Rectal smooth muscle tissue (tissue), 1 donor: ENCODE results near the gene HP.

Experiments used
- H3K27ac ChIP-seq: one replicate; pipeline ENCODE4 v1.7.0; 2013; ENCODE audit warnings: low read depth, low read length, inconsistent platforms
- H3K27me3 ChIP-seq: one replicate; pipeline ENCODE4 v1.7.0; 2013; ENCODE audit warnings: low read length; ENCODE audit not compliant: control insufficient read depth, insufficient read depth
- H3K36me3 ChIP-seq: one replicate; pipeline ENCODE4 v1.7.0; 2013; ENCODE audit warnings: low read length; ENCODE audit not compliant: control insufficient read depth, insufficient read depth
- H3K4me1 ChIP-seq: one replicate; pipeline ENCODE4 v1.7.0; 2013; ENCODE audit warnings: low read length; ENCODE audit not compliant: control insufficient read depth, insufficient read depth
- H3K4me3 ChIP-seq: one replicate; pipeline ENCODE4 v1.7.0; 2013; ENCODE audit warnings: low read length
- H3K9ac ChIP-seq: one replicate; pipeline ENCODE4 v1.7.0; 2013; ENCODE audit warnings: low read length

HP gene

DNA sequence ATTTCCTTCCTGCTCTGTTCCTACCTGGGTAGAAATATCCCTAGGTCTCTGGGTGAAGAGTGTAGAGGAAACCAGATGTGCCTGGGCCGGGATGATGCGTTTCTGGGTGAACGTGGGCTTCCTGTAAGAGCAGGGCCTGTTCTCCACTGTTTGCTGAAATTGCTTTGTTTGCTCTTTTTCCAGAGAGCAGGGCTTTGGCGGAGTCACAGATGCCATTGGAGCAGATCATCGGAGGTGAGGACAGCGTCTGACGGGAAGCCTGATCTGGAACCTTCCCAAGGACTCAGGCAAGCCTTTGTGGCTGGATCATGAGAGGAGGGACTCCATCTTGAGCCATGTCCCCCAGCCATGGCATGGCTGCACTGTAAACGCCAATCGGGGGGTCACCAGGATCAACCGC, 30.3 kb upstream of the HP start:
- no peak overlapping the region for H3K9ac ChIP-seq
- H3K4me3 ChIP-seq: no peak overlapping the region
- H3K4me1 ChIP-seq: no peaks in the 10 kb centered on the region
- no peaks in the 10 kb centered on the region for H3K27me3 ChIP-seq
- H3K36me3 ChIP-seq: peaks cover 13% of the 10 kb centered on the region
- no peak overlapping the region for H3K27ac ChIP-seq

DNA sequence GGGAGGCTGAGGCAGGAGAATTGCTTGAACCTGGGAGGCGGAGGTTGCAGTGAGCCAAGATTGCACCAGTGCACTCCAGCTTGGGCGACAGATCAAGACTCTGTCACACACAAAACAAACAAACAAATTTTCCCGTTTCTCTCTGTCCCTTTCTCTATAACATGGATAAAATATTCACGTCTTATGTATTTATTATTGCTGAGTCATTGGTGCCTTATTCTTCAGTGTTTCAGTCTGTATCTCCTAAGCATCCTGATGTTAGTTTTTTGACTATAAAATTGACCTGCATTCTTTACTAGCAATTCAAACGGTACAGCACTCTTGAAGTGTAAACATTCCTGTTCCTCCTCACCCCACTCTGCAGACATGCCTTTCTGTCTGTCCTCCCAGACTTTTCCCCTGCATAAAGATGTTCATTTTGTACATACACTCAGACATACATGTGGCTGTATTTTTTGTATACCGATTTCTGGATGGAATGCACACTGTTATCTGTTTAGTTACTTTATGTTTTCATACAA, 29.4 kb upstream of the HP start:
- Histone ChIP-seq H3K9ac (no peak overlapping the region), H3K4me3 (no peak overlapping the region), H3K4me1 (no peaks in the 10 kb centered on the region), H3K27ac (no peak overlapping the region), H3K36me3 (peaks cover 13% of the 10 kb centered on the region), H3K27me3 (no peaks in the 10 kb centered on the region)

DNA sequence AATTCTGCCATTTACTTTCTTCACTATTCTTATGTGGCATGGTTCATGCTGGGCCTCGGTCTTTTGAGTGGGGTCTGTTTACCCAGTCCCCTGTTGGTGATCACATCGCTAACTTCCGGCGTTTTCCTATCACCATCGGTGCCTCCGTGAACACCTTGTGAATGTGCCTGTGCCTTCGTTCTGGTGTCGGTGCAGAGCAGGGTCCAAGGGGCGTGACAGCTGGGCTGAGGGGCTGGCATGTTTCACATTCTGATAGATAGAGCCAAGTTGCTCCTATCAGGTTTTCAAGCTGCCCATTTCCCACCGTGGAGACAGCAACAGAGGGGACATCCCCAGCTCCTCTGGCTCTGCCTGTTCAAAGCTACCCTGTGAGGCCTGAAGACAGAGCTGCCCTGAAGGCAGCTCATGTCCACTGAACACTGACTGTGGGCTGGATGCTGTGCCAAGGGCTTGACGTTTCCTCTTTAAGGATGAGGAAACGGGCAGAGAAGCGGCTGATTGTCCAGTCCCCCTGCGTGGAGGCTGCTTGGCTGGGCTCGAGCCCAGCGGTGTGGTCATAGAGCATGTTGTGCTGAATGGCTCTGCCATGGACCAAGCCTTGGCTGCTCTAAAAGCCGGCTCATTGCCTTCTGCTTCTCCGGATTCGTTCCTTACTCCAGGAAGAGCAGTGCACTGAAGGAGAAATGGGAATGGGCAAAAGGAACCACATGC, 28.7 kb upstream of the HP start:
- peaks cover 13% of the 10 kb centered on the region for H3K36me3 ChIP-seq

DNA sequence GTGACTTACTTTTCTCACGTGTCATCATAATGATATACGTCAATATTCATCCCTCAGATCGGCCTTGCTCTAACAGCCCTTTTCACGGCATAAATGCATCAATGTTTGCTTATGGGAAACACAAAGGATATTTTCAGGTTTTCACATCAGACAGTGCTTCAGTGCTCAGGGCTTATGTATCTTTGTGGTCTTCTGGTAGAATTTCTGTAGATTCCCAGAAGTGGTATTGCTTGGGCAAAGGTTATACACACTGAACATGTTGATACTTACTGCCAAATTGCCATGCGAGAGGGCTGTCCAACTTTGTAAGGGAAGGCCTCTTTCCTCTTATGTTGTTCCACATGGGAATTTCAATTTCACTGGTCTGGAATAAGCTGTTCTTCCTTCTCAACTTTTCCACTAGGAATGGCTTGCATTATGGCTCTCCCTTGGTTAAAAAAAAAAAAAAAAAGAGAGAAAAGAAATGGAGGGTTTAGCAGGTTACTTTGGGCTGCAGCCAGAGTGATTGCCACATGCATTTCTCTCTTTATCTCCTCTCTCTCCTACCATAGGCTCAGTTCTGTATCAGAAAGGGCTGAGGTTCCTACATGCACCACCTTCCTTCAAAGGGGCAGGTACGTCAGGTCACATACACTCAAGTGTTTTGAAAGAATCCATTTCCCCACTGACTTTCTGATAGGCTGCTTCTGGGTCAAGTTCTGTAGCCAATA, 26.5 kb upstream of the HP start:
- Histone ChIP-seq H3K9ac (no peak overlapping the region), H3K27me3 (no peaks in the 10 kb centered on the region), H3K27ac (no peak overlapping the region), H3K4me3 (no peak overlapping the region), H3K4me1 (no peaks in the 10 kb centered on the region), H3K36me3 (peaks cover 11% of the 10 kb centered on the region)

More for the DNA sequence above, 28.7 kb upstream of the HP start:
- H3K4me3 ChIP-seq: no peak overlapping the region
- H3K27me3 ChIP-seq: no peaks in the 10 kb centered on the region
- no peak overlapping the region for H3K27ac ChIP-seq
- no peak overlapping the region for H3K9ac ChIP-seq
- H3K4me1 ChIP-seq: no peaks in the 10 kb centered on the region

DNA sequence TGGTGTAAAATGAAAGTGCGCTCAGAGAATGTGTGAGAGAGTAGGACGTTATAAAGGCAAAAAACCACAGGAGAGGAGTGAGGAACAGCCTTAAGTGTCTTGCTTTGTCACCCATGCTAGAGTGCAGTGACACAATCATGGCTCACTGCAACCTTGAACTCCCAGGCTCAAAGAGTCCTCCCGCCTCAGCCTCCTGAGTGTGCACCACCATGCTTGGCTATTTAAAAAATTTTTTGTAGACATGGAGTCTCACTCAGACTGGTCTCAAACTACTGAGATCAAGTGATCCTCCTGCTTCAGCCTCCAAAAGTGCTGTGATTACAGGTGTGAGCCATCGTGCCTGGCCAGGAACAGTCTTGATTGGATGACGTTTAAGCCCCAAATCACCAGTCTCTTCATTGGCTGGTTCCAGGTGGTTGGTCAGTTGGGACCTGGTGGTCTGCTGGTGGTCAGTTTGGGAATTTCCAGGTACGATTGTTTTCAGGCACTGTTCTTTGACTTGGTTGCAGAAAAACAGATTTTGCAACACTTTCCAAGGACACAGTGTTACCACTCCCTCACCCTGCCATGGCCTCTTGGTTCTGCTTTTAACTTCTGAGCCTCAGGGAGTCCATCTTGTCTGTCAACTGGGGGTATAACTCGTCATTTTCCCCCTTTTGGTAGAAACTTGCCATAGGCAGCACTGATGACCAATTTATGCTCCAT, 24.6 kb upstream of the HP start:
- H3K27me3 ChIP-seq: no peaks in the 10 kb centered on the region
- no peak overlapping the region for H3K9ac ChIP-seq
- H3K27ac ChIP-seq: no peak overlapping the region
- H3K4me3 ChIP-seq: no peak overlapping the region
- peaks cover 4% of the 10 kb centered on the region for H3K36me3 ChIP-seq
- H3K4me1 ChIP-seq: no peaks in the 10 kb centered on the region

DNA sequence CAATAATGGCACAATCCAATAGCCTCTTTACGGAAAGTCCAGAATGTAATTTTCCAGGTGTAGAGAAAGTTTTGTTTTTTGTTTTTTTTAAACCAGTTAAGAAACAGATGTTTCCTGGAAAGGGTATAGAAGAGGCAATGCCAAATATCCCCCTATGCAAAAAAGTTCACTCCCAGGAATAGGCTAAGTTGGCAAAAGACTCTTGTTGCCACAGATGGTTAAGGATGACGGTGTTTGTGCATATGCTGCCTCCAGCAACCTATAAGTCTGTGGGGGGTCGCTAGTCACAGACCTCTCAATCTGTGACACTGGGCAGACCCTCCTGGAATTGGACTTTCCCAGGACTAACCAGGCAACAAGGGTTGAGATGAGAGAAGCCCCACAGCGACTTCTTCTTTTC, 20.9 kb upstream of the HP start:
- no peak overlapping the region for H3K4me3 ChIP-seq

DNA sequence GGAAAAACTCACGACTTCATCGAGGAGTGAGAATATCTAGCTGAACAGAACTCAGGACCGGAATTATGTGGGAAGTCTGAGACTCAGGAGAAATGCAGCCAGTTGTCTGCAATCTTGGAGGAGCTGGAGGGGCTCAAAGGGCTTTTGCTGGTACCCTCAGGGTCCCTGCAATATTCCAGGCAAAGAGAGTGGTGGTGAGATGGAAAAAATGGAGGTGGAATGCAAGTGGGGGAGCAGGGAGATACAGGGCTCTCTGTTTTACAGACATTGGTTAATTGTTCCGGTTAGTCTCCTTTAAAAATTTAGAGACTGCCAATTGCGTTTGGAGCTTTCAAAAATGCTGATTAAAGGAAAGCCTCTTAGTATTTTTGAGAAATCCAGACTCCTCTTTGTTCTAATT, 18.2 kb upstream of the HP start:
- no peak overlapping the region for H3K27ac ChIP-seq
- no peaks in the 10 kb centered on the region for H3K36me3 ChIP-seq
- no peak overlapping the region for H3K9ac ChIP-seq
- no peaks in the 10 kb centered on the region for H3K27me3 ChIP-seq
- H3K4me3 ChIP-seq: no peak overlapping the region
- no peaks in the 10 kb centered on the region for H3K4me1 ChIP-seq

More for the DNA sequence above, 20.9 kb upstream of the HP start:
- no peaks in the 10 kb centered on the region for H3K4me1 ChIP-seq
- H3K27ac ChIP-seq: no peak overlapping the region
- H3K36me3 ChIP-seq: no peaks in the 10 kb centered on the region
- H3K27me3 ChIP-seq: no peaks in the 10 kb centered on the region
- no peak overlapping the region for H3K9ac ChIP-seq

DNA sequence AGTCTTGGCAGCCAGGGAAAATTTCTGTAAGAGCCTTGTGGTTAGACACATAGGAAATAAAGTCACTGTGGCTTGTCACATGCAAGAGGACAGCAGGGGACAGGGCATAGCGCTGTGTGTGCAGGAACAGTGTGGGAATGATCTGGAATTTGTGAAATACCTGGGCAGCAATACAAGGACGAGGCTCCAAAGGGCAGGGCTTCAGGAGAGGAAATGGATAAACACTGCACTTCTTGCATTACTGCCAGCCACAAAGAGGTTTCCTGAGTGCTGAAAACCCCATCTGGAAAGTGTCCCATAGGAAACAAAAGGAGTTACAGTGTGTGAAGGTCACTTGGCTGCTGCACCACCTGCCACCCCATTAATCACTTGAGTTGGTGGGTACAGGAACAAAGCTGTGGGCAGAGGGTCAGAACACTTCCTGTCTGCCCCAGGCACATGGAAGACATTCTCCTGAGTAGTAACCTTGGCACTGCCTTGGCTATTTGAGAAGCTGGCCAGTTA, 12.1 kb upstream of the HP start:
- no peaks in the 10 kb centered on the region for H3K36me3 ChIP-seq
- no peak overlapping the region for H3K27ac ChIP-seq
- H3K9ac ChIP-seq: no peak overlapping the region
- no peak overlapping the region for H3K4me3 ChIP-seq
- H3K4me1 ChIP-seq: no peaks in the 10 kb centered on the region
- H3K27me3 ChIP-seq: no peaks in the 10 kb centered on the region

DNA sequence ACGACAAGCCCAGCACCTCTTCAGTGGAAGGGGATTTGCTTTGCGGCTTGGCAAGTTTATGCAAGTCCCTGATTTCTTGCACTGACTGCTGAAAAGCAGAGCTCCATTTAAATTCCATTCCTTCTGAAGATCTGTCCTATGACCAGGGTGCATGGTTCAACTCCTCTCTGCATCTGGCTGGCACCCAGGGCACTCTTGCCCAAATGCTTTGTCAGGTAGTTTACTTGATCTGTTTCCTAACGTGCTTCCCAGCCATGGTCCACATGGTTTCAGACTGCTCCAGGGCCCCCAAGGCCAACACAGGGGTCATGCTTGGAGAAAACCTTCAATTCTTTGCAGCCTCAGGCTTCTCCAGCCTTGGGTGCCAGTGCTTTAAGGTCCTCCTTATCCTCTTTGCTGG, 11.2 kb upstream of the HP start:
- Histone ChIP-seq H3K27ac (no peak overlapping the region), H3K27me3 (no peaks in the 10 kb centered on the region)

DNA sequence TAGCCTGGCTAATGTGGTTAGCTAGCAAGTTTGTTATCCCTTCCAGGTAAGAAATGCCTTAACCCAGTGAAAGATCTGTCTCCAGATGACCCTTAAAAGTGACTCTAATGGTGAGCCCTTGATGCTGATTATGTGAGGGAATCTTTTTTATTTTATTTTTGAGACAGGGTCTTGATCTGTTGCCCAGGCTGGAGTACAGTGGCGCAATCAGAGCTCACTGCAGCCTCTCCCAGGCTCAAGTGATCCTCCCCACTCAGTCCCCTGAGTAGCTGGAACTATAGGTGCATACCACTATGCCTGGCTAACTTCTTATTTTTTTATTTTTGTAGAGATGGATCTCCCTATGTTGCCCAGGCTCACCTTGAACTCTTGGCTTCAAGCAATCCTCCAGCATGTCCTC, 10.8 kb upstream of the HP start:
- H3K27ac ChIP-seq: no peak overlapping the region
- H3K4me3 ChIP-seq: no peak overlapping the region
- H3K36me3 ChIP-seq: no peaks in the 10 kb centered on the region
- no peaks in the 10 kb centered on the region for H3K4me1 ChIP-seq
- H3K27me3 ChIP-seq: no peaks in the 10 kb centered on the region
- H3K9ac ChIP-seq: no peak overlapping the region

More for the DNA sequence above, 11.2 kb upstream of the HP start:
- Histone ChIP-seq H3K36me3 (no peaks in the 10 kb centered on the region), H3K4me3 (no peak overlapping the region), H3K4me1 (no peaks in the 10 kb centered on the region), H3K9ac (no peak overlapping the region)

DNA sequence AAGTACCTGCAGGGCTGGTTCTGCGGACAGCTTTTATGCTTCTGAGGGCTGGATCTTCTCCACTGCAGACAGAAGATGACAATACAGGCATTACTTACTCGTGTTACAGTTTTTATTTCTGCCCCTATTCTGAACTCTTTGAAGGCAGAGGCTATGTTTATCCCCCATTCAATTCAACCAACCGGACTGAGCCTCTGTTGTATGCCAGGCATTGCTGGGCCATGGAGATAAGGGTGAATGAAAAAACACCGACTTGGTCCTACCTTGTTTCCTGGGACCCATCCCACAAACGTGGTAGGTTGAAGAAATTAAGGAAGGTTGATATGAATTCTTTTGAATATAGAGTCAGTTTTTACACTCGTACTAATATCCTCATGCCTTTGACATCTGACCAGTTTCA, 10.0 kb upstream of the HP start:
- Histone ChIP-seq H3K27me3 (no peaks in the 10 kb centered on the region), H3K9ac (no peak overlapping the region), H3K36me3 (no peaks in the 10 kb centered on the region), H3K4me1 (no peaks in the 10 kb centered on the region), H3K4me3 (no peak overlapping the region), H3K27ac (no peak overlapping the region)

DNA sequence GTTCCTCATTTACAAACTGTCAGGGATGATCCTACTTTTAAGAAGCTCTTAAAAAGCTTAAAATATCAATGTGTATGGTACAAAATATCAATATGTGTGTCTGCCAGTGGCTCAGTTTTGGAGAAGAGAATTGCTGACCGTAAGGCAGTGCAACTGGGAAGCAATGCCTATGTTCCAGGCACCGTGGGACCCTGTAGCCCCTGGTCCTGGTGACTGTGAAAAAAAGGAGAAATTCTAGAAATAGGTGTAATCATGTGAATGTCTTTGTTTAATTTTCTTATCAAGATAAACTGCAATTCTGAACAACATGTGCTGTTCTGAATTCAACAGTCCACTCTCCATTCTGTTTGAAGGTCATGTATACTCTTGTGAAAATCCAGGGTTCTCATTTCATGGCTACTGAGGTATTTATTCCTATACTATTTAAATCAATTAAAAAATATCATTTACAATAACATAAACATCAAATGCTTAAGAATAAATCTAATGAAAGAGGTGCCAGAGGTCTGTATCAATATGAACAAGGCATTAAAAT, 9.4 kb upstream of the HP start:
- Histone ChIP-seq H3K4me1 (no peaks in the 10 kb centered on the region), H3K27me3 (no peaks in the 10 kb centered on the region), H3K9ac (no peak overlapping the region), H3K4me3 (no peak overlapping the region), H3K36me3 (no peaks in the 10 kb centered on the region), H3K27ac (no peak overlapping the region)
